HG03460 (cell line): ENCODE data around the gene SMOC2.
"Not testable (repeated sequence)": the region's sequence is repeated elsewhere in the genome, so short reads cannot be mapped to it uniquely, and the experiment has no call there.

Experiments used
- ATAC-seq: cut with Tn5 transposase; IDR thresholded peaks from one replicate; pipeline ENCODE4 v1.9.1; 2021; ENCODE audit not compliant: unreplicated experiment

The SMOC2 gene

DNA sequence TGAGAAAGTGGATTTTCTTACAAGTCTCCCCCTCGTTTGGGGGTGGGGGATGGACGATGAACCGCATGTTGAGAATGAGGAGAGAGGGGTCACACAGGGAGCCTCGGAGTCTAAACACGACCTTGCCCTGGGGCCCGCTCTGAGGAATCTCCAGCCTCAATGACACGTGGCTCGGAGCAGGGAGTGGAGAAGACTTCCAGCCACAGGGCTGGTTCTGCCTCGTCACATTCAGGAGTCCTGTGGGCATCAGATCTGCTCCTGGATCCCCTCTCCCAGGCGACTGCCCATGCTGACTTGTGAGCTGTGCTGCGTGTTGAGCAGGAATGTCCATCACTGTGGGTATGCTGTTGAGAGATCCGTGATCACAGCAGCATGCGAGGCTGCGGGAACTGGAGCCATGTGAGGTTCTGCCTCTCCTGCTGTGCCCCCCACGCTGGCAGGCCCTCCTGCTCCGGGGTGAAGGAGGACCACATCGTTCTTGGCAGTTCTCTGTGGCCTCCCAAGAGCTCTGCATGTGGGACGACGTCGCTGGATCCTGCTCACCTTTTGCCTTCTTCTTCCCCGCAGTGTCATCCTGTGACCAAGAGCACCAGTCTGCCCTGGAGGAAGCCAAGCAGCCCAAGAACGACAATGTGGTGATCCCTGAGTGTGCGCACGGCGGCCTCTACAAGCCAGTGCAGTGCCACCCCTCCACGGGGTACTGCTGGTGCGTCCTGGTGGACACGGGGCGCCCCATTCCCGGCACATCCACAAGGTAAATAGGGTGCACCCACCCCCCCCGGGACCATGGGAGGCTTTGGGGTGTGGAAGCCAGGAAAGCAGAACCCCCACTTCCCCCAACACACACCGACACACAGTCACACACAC, 157.5 kb downstream of the SMOC2 start:
- ATAC-seq: no peak

DNA sequence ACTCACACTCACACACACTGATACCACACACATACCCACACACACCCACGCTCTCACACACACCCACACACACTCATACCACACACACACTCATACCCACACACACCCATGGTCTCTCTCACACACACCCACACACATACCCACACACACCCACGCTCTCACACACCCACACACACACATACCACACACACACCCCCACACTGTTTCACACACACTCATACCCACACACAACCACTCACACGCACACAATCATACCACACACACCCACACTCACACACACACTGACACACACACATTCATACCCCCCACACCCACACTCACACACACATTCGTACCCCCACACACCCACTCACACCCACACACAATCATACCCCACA, 158.1 kb downstream of the SMOC2 start:
- no peak for ATAC-seq

DNA sequence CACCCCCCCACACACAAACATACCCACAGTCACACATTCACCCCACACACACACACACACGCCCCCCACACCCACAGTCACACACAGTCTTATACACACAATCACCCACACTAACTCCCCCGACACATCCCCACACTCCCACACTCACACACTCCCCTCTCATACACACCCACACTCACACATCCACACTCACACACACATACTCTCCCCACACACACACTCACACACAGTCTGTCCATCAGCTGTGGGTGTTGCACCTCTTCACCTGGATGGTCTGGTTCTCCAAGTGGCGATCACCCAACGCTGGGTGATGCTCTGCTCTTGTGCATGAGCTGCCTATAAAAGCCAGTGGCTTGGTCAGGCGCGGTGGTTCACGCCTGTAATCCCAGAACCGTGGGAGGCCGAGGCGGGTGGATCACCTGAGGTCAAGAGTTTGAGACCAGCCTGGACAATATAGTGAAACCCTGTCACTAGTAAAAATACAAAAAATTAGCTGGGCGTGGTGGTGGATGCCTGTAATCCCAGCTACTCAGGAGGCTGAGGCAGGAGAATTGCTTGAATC, 158.9 kb downstream of the SMOC2 start:
- no peak for ATAC-seq

DNA sequence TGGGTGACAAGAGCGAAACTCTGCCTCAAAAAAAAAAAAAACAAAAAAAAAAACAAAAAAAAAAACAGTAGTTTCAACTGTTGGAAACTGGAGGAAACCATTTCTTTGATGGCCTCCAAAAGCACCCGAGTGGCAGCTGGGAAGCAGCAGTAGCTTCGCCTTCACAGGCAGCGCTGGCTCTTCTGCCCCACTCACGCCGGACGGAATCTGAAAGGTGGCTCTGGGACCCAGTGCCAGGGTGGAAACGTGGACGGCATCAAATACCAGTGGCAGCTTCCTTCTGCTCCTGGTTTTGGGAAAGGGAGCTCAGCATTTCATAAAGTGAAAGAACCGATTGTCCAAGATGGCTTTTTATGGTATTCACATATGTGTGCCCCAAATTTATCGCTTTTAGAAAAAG, 159.4 kb downstream of the SMOC2 start:
- ATAC-seq: no peak

DNA sequence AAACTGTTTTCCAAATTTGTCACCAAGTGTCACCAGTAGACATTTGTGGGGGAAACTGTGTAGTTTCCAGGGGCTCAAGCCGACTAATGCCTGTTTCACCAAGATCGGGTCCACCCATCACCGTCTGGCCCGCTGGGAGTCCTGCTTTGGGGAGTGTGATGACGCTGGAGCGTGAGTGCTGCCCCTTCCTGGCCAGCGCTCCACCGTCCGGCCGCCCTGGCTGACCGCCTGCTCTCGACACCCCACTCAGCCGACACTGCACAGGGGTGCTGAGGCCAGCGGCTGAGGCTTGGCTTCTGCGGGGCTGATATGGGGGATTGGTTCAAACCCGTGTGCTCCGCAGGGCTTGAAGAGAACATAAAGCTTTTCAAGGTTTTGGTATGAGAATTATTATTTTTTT, 160.1 kb downstream of the SMOC2 start:
- ATAC-seq: no peak

DNA sequence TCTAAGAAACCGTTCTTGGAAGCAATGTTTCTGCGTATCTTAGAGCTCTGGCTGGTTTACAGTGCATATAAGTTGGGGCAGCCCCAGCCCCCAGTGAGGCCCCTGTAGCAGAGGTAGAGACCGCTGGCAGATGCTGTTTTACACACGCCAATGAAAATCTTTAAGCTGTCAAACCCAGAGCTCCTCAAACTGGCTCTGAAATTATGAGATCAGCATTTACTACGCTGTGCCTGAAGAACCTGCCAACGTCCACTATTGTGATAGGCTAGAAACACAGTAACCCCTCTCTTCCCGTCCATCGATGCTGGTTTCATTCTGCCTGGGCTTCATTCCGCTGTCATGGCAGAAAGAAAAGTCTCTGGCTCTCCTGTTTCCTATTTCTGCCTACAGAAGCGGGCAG, 160.6 kb downstream of the SMOC2 start:
- ATAC-seq: no peak

DNA sequence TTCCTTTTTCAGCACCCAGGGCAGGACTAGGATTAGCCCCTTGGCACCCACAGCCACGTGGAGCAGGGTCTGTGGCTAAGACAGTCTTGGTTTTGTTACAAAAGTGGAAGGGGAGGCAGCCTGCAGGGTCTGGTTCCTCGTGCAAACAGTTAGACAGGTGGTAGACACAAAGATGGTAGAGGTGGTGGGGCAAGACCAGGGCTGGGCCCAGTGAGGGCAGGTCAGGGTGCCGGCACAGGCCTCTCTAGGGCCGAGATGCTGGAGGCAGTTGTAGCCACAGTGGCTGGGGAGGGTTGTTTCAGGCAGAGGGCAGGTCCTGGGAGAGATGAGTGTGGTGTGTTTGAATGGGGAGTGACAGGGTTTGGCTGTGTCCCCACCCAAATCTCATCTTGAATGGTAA, 161.6 kb downstream of the SMOC2 start:
- no peak for ATAC-seq

DNA sequence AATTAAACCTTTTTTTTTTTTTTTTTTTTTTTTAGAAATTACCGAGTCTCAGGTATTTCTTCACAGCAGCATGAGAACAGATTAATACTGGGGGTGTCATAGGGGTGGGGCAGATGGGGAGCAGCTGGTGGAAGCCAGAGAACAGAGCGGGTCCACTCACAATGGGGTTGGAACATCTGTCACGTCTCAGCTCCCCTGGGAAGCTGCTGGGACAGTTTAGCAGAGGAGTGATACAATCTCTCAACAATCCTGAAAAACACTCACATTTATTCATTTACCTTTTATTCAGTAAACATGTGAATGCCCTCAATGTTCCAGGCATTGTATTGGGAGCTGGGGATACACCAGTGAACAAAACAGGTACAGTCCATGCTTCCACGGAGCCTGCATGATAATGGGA, 162.2 kb downstream of the SMOC2 start:
- ATAC-seq: no peak

DNA sequence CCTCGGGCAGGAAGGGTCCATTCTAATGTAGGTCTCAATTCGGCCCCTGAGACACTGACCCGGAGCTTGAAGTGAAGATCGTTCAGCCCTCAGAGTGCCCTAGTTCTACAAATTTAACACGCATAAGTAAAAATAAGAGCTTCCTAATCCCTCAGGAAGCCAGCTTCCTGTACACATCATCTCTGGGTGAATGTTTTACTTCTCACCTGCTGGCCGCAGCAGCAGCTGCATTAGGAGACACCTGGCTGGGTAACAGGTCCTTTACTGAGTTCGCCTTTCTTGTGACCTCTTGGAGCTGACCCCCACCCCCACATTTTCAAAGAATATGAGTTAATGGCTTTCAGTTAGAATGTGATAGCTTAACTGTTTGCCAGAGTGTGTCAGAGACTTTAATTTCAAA, 165.0 kb downstream of the SMOC2 start:
- ATAC-seq: no peak

DNA sequence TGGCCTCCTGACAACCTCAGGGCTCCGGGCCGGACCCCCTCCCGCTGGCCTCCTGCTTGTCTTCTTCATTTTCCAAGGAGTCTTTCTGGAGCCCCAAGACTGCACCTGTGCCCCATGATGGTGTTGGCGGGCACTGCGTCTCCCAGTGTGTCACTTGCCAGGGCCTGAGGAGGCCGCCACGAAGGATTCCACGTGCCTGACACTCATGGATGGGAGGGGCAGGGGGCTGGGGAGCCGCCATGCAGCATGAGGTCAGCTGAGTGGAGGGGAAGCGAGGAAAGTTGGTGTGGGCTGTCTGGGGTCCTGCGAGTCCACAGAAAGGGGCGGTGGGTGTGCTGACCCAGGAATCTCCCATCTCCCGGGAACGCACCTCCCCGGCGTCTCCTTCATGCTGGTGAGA, 165.7 kb downstream of the SMOC2 start:
- ATAC-seq: no peak

DNA sequence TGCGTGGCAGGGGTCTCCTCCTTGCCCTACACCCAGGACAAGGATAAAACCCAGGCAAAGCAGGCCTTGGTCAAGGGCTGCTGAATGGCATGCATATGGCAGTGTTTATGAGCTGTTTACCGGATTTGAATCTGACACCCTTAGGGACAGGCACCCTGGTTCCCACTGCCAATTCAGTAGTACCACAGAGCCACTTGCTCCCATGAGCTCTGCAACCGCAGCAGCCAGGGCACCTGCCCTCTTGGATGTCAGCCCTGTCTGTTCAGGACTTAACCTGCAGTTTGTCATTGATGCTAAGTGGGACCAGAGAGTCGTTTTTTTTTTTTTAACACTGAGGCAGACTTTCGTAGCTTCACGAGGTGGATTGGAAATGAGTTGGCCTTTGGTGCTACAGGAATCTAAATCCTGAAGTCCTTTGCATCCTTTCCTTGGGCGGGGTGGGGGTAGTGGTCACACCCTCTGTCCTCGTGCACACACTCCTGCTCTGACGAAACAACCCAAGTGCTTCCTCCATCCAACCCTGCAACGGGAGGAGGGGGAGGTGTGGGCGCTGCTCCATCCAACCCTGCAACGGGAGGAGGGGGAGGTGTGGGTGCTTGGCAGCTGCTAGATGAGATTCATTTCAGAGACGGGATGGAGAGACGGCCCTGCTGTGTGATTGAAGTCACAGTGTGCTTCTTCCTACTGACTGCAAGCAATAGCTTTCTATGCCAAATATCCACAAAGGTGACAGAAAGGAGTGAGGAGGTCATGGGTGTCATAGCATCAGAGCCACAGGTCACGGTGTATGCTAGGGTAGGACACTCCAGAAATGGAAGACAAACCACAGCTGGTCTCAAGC, 166.5 kb downstream of the SMOC2 start:
- ATAC-seq: no peak

DNA sequence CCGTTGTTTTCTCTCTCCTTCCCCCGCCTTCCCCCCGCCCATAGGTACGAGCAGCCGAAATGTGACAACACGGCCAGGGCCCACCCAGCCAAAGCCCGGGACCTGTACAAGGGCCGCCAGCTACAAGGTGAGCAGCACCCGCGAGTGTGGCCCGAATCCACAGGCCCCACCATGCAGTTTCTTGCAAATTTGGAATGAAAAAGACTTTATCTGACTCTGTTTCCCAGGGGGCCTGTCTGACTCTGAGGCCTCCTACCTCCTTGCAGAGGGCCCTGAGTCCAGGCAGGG, 167.1 kb downstream of the SMOC2 start:
- no peak for ATAC-seq

DNA sequence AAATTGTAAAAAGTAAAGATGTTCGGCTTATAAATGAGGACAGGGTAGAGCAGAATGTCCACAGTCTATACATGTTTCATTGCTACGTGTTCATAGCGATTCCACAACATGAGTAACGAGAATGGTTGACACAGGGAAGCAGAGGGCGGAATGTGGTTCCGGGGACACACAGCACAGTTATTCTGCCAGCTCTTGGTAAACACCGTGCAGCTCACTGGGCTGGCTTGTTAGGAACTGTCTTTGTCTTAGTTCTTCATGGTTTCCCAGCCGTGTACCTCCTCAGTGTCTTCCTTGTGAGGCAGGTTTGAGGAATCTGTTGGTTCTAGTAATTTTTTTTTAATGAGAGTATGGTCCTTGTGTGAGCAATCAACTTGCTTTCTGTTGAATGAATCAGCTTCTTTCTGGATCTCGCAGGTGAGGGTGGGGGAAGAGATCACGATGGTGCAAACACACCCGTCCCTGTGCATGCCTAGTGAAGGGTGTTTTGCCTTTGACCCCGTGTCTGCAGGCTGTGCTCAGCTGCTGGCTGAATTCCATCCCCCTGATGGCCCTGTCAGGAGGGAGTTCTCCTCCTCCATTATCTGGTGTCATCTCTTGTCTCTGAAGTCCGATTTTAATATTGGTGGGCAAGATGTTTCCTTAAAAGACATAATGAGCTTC, 168.2 kb downstream of the SMOC2 start:
- no peak for ATAC-seq

DNA sequence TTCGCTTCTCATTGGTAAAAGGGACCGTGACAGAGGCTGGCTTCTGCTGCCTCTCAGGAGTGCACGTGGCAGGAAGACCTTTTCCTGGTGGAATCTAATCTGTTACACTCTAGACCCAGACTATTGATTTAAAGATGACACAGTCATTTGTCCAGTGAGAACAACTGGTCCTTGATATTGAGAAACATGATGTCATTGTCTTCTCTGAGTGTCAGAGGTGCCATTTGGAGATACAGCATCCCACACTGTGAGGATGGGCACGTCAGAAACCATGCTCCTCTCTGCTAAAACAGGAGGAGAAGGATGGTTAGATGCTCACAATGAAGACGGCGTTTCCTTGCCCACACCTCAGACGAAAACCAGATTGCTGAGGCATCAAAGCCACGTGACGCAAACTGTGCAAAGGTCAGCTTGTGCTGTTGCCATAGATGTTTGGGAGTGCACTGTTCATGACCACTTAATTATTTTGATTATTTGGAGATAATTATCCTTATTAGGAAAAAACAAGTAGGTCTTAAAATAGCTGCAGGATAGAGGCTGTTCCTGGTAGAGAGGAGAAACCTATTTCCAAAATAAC, 169.0 kb downstream of the SMOC2 start:
- ATAC-seq: no peak

DNA sequence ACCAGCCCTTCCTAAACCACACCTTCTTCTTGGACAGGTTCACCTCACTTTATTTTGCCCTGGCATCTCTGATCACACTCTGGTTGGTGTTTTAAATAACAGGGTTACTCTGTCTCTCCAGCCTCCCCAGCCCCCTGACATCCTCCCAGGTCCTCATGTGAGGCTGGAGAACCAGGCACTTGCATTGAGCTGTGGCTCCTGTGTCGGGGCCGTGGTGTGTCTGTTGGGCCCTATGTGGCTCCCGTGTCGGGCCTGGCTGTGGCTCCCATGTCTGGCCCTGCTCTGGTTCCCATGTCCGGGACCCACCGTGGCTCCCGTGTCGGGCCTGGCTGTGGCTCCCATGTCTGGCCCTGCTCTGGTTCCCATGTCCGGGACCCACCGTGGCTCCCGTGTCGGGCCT, 170.0 kb downstream of the SMOC2 start:
- not testable (repeated sequence) for ATAC-seq

DNA sequence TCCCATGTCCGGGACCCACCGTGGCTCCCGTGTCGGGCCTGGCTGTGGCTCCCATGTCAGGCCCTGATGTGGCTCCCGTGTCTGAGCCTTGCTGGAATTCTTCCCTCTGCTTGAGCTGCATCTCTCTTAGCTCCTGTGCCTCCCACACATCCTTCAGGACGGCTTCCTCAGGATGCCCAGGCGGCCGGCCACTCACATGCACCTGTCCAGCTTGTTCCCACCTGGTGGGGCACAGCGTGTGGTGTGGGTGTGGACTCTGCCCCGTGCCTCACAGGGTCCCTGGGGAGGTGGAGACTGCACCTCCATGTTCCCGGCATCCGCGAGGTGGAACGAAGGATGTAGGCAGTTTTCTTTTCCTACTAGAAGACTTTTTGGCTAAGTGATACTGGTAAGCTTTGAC, 170.7 kb downstream of the SMOC2 start:
- ATAC-seq: no peak

DNA sequence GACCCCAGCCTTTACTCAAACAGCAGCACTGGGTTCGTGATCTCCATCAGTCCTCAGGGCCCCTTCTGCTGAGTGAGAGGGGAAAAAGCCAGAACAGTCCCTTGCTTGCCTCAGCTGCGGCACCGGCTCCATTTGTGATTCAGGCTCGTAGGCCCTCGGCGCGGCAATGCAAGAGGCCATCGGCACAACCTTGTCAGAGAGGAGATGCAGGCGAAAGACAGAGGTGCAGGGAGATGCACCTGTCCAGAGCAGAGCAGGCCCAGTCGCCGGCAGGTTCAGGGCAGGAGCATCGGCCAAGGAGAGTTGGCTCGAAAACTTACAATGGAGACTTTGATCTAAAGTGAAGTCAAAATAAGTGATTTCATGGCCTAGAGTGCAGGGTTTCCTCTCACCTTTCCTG, 171.6 kb downstream of the SMOC2 start:
- no peak for ATAC-seq

DNA sequence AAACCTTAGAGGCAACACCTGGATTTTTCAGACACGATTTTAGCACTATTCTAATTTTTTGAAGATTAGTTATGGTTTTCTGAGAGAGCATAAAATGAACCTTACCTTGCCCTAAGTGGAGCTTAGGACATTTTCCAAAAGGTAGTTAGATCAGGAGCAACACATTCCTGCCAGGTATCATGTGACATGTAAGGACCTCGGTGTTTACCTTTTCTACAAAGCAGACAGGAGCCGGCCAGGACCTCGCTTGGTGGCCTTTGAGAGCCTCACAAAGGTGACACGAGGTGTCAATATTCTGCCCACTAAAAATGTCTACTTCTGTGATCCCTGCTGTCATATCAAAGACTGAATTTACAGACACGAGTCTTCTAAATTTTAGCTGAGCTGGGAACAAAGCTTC, 174.9 kb downstream of the SMOC2 start:
- ATAC-seq: no peak

DNA sequence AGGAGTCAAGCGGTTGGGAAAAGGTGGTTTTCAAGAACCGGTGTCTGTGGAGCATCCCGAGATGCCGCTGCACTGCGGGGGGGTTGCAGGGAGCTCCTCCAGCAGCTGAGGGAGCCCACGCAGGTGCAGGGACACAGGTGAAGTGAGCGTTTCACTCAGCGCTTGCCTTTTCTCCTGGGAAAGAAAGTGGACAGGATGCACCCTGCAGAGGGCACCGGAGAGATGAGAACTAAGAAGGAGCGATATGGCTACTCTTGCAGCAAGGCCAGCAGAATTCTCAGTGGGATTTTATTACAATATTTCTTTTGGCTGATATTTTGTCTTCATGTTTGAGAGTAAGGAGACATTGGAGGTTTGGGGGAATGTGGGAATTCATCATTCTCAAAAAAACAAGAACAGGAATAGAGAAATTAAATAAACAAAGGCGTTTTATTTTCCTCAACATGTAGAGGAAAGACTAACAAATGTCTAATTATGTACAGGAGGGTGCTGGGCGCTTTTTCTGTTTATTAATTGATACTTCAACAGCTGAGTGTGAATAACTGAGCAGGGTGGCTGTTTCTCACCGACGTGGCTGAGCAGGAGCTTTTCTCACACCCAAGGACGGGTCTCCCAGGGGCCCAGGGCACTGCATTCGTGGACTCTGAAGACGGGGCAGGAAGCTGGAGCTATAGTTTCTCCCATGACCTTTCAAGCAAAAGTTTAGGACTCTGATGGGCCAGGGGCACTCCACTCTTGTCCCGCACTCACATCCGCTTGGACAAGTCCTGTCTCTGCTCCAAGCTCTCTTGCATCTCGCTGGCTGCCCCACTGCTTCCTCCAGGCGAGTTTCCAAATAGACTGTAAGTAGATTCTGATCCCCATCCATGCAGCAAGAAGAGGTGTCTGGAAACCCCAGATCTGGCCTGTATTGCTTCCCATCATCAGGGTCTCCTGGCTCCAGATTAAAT, 176.1 kb downstream of the SMOC2 start:
- no peak for ATAC-seq
